Activated CD8-positive, alpha-beta T cell treated with anti-CD3 and anti-CD28 coated beads, Interleukin-2, amount 10 ng/mL, durations not matched to agents 7 days and 5 days (primary cell): Measurements from ENCODE around the gene AGAP3. TPM values are rescaled to one million over a fixed set of nuclear protein-coding genes. Genes with fewer than 3 reads are reported as not detected.

Experiments used
- ATAC-seq: fragments of 150-1000 bp; cut with Tn5 transposase; one replicate; pipeline ENCODE4 v1.10.0; 2021; ENCODE audit warnings: moderate library complexity
- CTCF ChIA-PET: fragments of 350-600 bp; sonication (Branson Sonifier 250); formaldehyde crosslinking; loops from one replicate; lab custom pipeline; 2021; ENCODE audit warnings: antibody characterized with exemption; lab: Charles Lee
- POLR2A ChIA-PET: fragments of 350-600 bp; sonication (Branson Sonifier 250); formaldehyde crosslinking; loops from one replicate; lab custom pipeline; 2021; ENCODE audit warnings: antibody characterized with exemption; lab: Charles Lee
- DNase-seq: peaks from one replicate; pipeline ENCODE4 v3.0.0-alpha.2; 2020
- H3K27ac Mint-ChIP-seq: one replicate; pipeline ENCODE4 v1.8.0; 2021; ENCODE audit warnings: mild to moderate bottlenecking, mixed read lengths
- H3K27me3 Mint-ChIP-seq: one replicate; pipeline ENCODE4 v1.8.0; 2021; ENCODE audit warnings: low read depth, mixed read lengths
- H3K36me3 Mint-ChIP-seq: one replicate; pipeline ENCODE4 v1.8.0; 2021; ENCODE audit warnings: low read depth, mixed read lengths
- H3K4me1 Mint-ChIP-seq: one replicate; pipeline ENCODE4 v1.8.0; 2021; ENCODE audit warnings: low read depth, mixed read lengths
- H3K4me3 Mint-ChIP-seq: one replicate; pipeline ENCODE4 v1.8.0; 2021; ENCODE audit warnings: mild to moderate bottlenecking, mixed read lengths
- H3K9me3 Mint-ChIP-seq: one replicate; pipeline ENCODE4 v1.8.0; 2022; ENCODE audit warnings: mixed read lengths; ENCODE audit not compliant: insufficient read depth
- total RNA-seq, 2 experiments: library from RNA; stranded (reverse); gene quantifications; one replicate each; pipeline ENCODE4 v1.2.3, GENCODE V29; 2021

The AGAP3 gene
- total RNA-seq, 2 experiments from 2014 or later: 12.1 to 12.6 TPM

GRCh38 chr7:151117565-151117964 lies 31.3 kb downstream of the AGAP3 start:
- H3K4me3 Mint-ChIP-seq: peak overlapping the region; percentile 54
- peaks cover 16% of the 10 kb centered on the region for H3K27me3 Mint-ChIP-seq
- peak overlapping the region; percentile 52 for H3K27ac Mint-ChIP-seq
- DNase-seq (peak; percentile 35), ATAC-seq (peak; percentile 32)
- CTCF ChIA-PET: interaction anchor here (0.8 to 1.8 kb wide), 3 partner anchors 89 to 154 kb away, joined by 3 to 7 read pairs (median 4); partner anchors contain the start of gene ABCB8
- POLR2A ChIA-PET: interaction anchor here (0.6 kb wide), 1 partner anchor 117 kb away, joined by 3 read pairs; no protein-coding TSS in a partner anchor
- no peaks in the 10 kb centered on the region for H3K9me3 Mint-ChIP-seq
- H3K4me1 Mint-ChIP-seq: peaks cover 5% of the 10 kb centered on the region
- H3K36me3 Mint-ChIP-seq: no peaks in the 10 kb centered on the region

- CTCF ChIA-PET: interaction anchor here (0.8 to 2.6 kb wide), 5 partner anchors 8 to 155 kb away, joined by 3 to 9 read pairs (median 4); partner anchors contain the start of gene ABCB8
- peaks cover 5% of the 10 kb centered on the region for H3K4me1 Mint-ChIP-seq
- H3K27ac Mint-ChIP-seq: no peak overlapping the region
These were observed 32.1 kb downstream of the AGAP3 start for GRCh38 chr7:151118108-151119054.

GRCh38 chr7:151119055-151119415 lies 32.8 kb downstream of the AGAP3 start:
- no peak for DNase-seq
- CTCF ChIA-PET: interaction anchor here (0.7 to 2.6 kb wide), 3 partner anchors 8 to 125 kb away, joined by 3 to 9 read pairs (median 4); no protein-coding TSS in a partner anchor
- H3K4me3 Mint-ChIP-seq: no peak overlapping the region
- no peaks in the 10 kb centered on the region for H3K36me3 Mint-ChIP-seq
- no peak overlapping the region for H3K27ac Mint-ChIP-seq
- no peaks in the 10 kb centered on the region for H3K9me3 Mint-ChIP-seq
- POLR2A ChIA-PET: no interaction called here
- ATAC-seq: no peak
- H3K27me3 Mint-ChIP-seq: peaks cover 6% of the 10 kb centered on the region
- H3K4me1 Mint-ChIP-seq: peaks cover 5% of the 10 kb centered on the region

More at GRCh38 chr7:151118108-151119054, 32.1 kb downstream of the AGAP3 start:
- no peak overlapping the region for H3K4me3 Mint-ChIP-seq
- ATAC-seq (no peak), DNase-seq (no peak)
- POLR2A ChIA-PET: no interaction called here
- peaks cover 12% of the 10 kb centered on the region for H3K27me3 Mint-ChIP-seq
- no peaks in the 10 kb centered on the region for H3K9me3 Mint-ChIP-seq
- H3K36me3 Mint-ChIP-seq: no peaks in the 10 kb centered on the region

GRCh38 chr7:151119902-151120301 lies 33.6 kb downstream of the AGAP3 start:
- H3K27ac Mint-ChIP-seq: no peak overlapping the region
- ChIA-PET POLR2A (interaction anchor here (0.6 kb wide), 1 partner anchor 1924 kb away, joined by 3 read pairs; no protein-coding TSS in a partner anchor), CTCF (interaction anchor here (0.7 to 2.6 kb wide), 4 partner anchors 9 to 124 kb away, joined by 3 to 9 read pairs (median 4); no protein-coding TSS in a partner anchor)
- H3K36me3 Mint-ChIP-seq: no peaks in the 10 kb centered on the region
- H3K27me3 Mint-ChIP-seq: peaks cover 4% of the 10 kb centered on the region
- DNase-seq (no peak), ATAC-seq (no peak)
- H3K4me3 Mint-ChIP-seq: no peak overlapping the region
- no peaks in the 10 kb centered on the region for H3K9me3 Mint-ChIP-seq
- peaks cover 5% of the 10 kb centered on the region for H3K4me1 Mint-ChIP-seq

- no peak overlapping the region for H3K4me3 Mint-ChIP-seq
- ChIA-PET CTCF (interaction anchor here (1.3 to 2.6 kb wide), 2 partner anchors 10 to 123 kb away, joined by 3 to 9 read pairs; no protein-coding TSS in a partner anchor), POLR2A (no interaction called here)
- H3K4me1 Mint-ChIP-seq: peaks cover 2% of the 10 kb centered on the region
- no peaks in the 10 kb centered on the region for H3K36me3 Mint-ChIP-seq
- peaks cover under 1% of the 10 kb centered on the region for H3K27me3 Mint-ChIP-seq
- H3K27ac Mint-ChIP-seq: no peak overlapping the region
- DNase-seq: no peak
- H3K9me3 Mint-ChIP-seq: no peaks in the 10 kb centered on the region
- no peak for ATAC-seq
These were observed 34.6 kb downstream of the AGAP3 start for GRCh38 chr7:151120896-151121295.

GRCh38 chr7:151121380-151122170 lies 35.3 kb downstream of the AGAP3 start:
- CTCF ChIA-PET: interaction anchor here (0.7 to 1.3 kb wide), 2 partner anchors 122 to 413 kb away, joined by 3 read pairs; no protein-coding TSS in a partner anchor
- Mint-ChIP-seq H3K27me3 (no peaks in the 10 kb centered on the region), H3K4me1 (no peaks in the 10 kb centered on the region), H3K36me3 (no peaks in the 10 kb centered on the region), H3K9me3 (no peaks in the 10 kb centered on the region), H3K27ac (no peak overlapping the region), H3K4me3 (no peak overlapping the region)
- POLR2A ChIA-PET: no interaction called here
- no peak for ATAC-seq
- no peak for DNase-seq

GRCh38 chr7:151122276-151122675 lies 36.0 kb downstream of the AGAP3 start:
- Mint-ChIP-seq H3K27me3 (no peaks in the 10 kb centered on the region), H3K36me3 (no peaks in the 10 kb centered on the region), H3K9me3 (no peaks in the 10 kb centered on the region), H3K27ac (no peak overlapping the region), H3K4me1 (no peaks in the 10 kb centered on the region), H3K4me3 (no peak overlapping the region)
- ATAC-seq: no peak
- ChIA-PET CTCF (interaction anchor here (0.7 kb wide), 1 partner anchor 412 kb away, joined by 3 read pairs; no protein-coding TSS in a partner anchor), POLR2A (no interaction called here)
- DNase-seq: no peak

GRCh38 chr7:151122796-151123157 lies 36.5 kb downstream of the AGAP3 start:
- Mint-ChIP-seq H3K36me3 (no peaks in the 10 kb centered on the region), H3K4me3 (no peak overlapping the region), H3K9me3 (no peaks in the 10 kb centered on the region), H3K27me3 (no peaks in the 10 kb centered on the region), H3K27ac (no peak overlapping the region), H3K4me1 (no peaks in the 10 kb centered on the region)
- no peak for DNase-seq
- ChIA-PET CTCF (interaction anchor here (2.2 kb wide), 1 partner anchor 12 kb away, joined by 22 read pairs; no protein-coding TSS in a partner anchor), POLR2A (no interaction called here)
- ATAC-seq: no peak

GRCh38 chr7:151123158-151123821 lies 37.0 kb downstream of the AGAP3 start:
- no peaks in the 10 kb centered on the region for H3K4me1 Mint-ChIP-seq
- H3K27ac Mint-ChIP-seq: no peak overlapping the region
- POLR2A ChIA-PET: interaction anchor here (0.5 to 0.6 kb wide), 2 partner anchors 16 to 47 kb away, joined by 3 read pairs; no protein-coding TSS in a partner anchor
- CTCF ChIA-PET: interaction anchor here (0.6 to 2.4 kb wide), 32 partner anchors 8 to 241 kb away, joined by 3 to 23 read pairs (median 6); partner anchors contain the start of genes ABCB8, ABCF2, ASB10 and CHPF2
- ATAC-seq (no peak), DNase-seq (no peak)
- H3K27me3 Mint-ChIP-seq: no peaks in the 10 kb centered on the region
- no peak overlapping the region for H3K4me3 Mint-ChIP-seq
- no peaks in the 10 kb centered on the region for H3K36me3 Mint-ChIP-seq
- no peaks in the 10 kb centered on the region for H3K9me3 Mint-ChIP-seq

GRCh38 chr7:151123822-151124464 lies 37.7 kb downstream of the AGAP3 start:
- H3K27me3 Mint-ChIP-seq: no peaks in the 10 kb centered on the region
- no peak overlapping the region for H3K27ac Mint-ChIP-seq
- POLR2A ChIA-PET: interaction anchor here (0.5 to 0.6 kb wide), 2 partner anchors 17 to 46 kb away, joined by 3 read pairs; no protein-coding TSS in a partner anchor
- CTCF ChIA-PET: interaction anchor here (0.6 to 2.4 kb wide), 32 partner anchors 8 to 242 kb away, joined by 3 to 23 read pairs (median 6); partner anchors contain the start of genes ABCB8, ABCF2, ASB10 and CHPF2
- peak; percentile 88 for DNase-seq
- ATAC-seq: peak; percentile 93
- no peaks in the 10 kb centered on the region for H3K4me1 Mint-ChIP-seq
- no peak overlapping the region for H3K4me3 Mint-ChIP-seq
- no peaks in the 10 kb centered on the region for H3K36me3 Mint-ChIP-seq
- H3K9me3 Mint-ChIP-seq: no peaks in the 10 kb centered on the region
